Stimulated activated CD8-positive, alpha-beta memory T cell treated with anti-CD3 and anti-CD28 coated beads, Interleukin-12 subunit alpha, Interleukin-12 subunit beta, amount 100 ng/mL, for 4 hours (primary cell): ENCODE results near the gene MFSD11.
"Not testable (repeated sequence)": the region's sequence is repeated elsewhere in the genome, so short reads cannot be mapped to it uniquely, and the experiment has no call there.

Source experiments
- DNase-seq: peaks from one replicate; pipeline ENCODE4 v3.0.0-alpha.2; 2020; ENCODE audit warnings: low read depth

The MFSD11 gene

GRCh38 chr17:76709077-76709950, 28.6 kb upstream of the MFSD11 start:
- DNase-seq = no peak

GRCh38 chr17:76709951-76710862, 27.7 kb upstream of the MFSD11 start:
- DNase-seq = not testable (repeated sequence)

DNA sequence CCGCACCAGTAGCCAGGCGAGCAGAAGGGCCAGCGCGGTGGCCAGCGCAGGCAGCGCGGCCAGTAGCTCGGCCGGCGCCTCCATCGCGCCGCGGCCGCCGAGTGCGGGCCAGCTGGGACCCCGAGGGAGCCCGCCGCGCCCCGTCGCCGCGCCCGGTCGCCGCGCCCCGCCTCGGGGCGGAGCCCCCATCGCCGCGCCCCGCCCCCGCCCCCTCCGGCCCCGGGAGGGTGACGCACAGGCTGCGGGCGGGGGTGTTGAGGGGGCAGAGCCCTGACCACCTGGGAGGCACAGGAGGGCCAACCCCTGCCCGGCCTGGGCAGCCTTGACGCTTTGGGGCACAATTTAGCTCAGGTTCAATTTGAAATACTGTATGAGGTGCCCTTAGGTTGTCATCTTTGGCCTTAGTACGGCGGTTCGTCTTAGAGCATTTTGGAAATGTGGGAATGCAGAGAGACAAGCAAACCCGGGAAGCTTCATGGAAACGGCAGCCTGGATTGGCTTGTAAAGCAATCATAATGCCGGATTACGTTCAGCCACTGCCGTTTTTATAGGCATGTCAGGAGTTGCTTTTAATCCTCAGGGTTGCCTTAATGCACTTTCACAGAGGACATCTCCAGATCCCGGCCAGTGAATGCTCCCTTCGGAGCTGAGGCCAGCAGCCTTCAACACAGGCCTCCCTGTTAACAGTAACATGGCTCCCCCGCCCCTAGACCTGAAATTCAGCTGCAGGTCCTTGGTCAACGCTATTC, 26.9 kb upstream of the MFSD11 start, which contains the start of gene MXRA7:
Gene MXRA7, minus strand, starts transcription at position 103 of the 749 bp plus-strand sequence. Its CDS starts 19 bp downstream, at position 84.
- DNase-seq = peak; percentile 56

DNA sequence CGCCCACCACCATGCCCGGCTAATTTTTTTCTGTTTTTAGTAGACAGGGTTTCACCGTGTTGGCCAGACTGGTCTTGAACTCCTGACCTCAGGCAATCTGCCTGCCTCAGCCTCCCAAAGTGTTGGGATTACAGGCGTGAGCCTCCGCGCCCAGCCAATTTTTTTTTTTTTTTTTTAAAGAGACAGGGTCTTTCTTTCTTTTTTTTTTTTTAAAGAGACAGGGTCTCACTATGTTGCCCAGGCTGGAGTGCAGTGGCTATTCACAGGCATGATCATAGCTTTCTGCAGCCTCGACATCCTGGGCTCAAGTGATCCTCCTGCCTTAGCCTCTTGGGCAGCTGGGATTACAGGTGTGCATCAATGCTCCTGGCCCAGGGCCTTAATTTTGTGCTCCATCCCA, 25.6 kb upstream of the MFSD11 start:
- DNase-seq = not testable (repeated sequence)

GRCh38 chr17:76713765-76714164, 24.2 kb upstream of the MFSD11 start:
- DNase-seq = no peak

DNA sequence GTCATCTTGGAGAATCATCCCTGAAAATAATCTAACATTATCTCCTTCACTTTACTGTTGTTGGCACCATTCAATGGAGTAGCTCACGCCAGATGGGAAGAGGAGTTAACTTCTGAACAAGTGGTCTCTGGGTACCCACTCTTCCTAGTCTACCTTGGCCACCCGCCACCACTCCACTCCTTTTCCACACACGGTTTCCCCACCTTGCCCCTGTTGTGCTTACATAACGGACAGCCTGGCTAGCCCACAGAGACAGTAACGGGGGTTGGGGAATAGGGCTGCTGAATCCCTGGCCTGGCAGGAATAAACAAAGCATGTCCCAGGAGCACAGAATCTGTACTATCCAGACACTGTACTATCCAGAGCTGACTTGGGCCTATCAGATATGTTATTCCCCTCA, 23.6 kb upstream of the MFSD11 start:
- DNase-seq = no peak

- peak; percentile 45 for DNase-seq
These were observed 23.0 kb upstream of the MFSD11 start for GRCh38 chr17:76714822-76715495.

DNA sequence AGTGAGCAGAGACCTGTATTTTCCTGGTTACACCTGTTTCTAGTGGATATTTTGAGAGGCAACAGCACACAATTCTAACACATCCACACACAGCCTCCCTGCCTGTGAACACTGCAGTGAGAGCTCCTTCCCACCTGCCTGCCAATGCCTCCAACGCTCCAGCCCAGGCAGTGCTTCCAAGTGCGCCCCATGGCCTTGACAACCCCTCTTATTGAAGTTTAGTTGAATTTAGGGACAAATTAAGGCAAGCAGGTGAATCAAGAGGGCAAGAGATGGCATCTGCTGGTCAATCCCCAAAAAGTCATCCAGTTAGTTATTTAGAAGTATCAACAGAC, 22.5 kb upstream of the MFSD11 start:
- DNase-seq = no peak

DNA sequence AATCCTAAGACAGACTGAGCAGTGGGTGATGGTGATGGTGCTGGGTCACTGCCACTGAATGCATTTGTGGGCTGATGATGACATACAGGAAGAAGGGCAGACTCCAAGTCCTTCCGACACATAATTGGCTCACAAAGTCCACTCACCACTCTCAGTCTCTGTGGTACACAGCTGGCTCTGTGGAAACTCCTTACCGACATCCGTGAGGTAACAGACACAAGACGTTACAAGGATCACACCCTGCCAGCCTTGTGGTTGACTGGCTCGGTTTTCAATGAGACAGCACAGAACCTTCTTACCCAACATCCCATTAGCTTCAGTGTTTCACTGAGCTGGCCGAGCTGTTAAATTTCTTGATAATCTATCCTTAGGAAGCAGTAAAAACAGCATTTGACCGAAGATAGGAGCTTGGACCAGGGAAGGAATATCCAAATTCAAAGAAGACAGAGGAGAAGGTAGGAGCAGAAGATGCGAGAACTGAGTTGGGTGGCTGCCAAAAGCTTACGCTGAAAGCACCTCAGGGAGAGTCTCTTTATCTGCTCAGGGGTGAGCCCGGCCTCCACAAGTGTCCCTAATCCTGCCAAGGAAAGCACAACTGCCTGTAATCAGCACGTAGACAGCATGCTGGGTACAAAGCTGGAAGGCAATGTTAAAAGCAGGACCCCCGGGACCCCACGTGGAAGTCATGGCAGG, 21.6 kb upstream of the MFSD11 start:
- DNase-seq = peak; percentile 68

DNA sequence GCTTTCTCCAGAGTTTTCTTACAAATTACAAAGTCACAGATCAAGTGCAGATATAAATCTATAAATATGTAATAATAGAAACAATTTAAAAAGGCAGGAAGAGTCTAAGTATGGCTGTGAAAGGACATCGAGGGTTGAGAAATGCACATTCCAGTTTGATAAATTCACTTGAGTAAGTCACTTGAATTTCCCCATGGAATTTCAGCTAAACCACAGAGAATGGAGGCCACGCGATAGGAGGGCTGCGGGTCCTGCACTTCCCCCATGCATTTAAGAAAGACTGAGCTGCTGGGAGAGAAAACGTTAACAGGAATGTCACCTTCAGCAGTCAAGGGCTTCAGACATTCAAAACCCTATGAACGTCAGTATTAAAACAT, 21.1 kb upstream of the MFSD11 start:
- no peak for DNase-seq

- no peak for DNase-seq
These were observed 19.4 kb upstream of the MFSD11 start for GRCh38 chr17:76718516-76718915.

GRCh38 chr17:76720211-76720610, 17.7 kb upstream of the MFSD11 start:
- no peak for DNase-seq

DNA sequence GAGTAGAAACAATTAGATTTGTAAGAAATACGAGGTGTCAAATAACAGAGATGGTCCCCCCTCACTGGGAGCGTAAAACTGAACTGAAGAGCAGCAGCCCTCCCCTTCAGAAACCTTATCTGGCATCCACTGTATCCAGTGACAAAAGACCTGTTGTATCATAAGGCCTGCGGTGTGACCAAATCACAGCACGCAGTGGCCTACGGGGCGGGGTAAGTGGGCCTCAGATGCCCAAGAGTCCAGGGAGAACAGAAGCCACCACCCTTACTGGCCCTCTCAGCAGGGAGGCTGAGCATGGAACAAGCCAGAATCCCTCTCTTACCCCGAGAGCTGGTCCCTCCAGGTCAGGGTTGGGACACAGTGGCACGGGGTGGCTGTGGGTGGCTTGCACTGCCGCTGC, 17.0 kb upstream of the MFSD11 start:
- DNase-seq = no peak

- DNase-seq = no peak
These were observed 16.5 kb upstream of the MFSD11 start for GRCh38 chr17:76721463-76721862.

- no peak for DNase-seq
These were observed 15.6 kb upstream of the MFSD11 start for GRCh38 chr17:76722279-76722678.

GRCh38 chr17:76722977-76723376, 14.9 kb upstream of the MFSD11 start:
- DNase-seq = not testable (repeated sequence)

DNA sequence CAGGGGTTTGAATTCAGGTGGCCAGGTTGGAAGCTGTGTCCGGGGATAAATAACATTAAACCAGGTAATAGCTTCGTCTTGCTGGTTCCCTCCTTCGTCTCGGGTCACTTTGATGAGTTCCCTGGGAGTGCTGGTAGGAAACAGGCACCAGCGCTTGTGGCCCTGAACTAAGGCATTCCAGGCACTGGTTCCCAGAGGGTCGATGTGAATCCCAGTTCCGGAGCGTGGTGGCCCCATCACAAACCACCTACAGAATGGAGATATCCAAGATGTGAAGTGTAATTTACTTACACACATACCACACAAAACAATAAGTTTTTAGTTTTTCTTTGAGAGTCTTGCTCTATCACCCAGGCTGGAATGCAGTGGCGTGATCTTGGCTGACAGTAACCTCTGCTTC, 14.1 kb upstream of the MFSD11 start:
- DNase-seq = no peak

DNA sequence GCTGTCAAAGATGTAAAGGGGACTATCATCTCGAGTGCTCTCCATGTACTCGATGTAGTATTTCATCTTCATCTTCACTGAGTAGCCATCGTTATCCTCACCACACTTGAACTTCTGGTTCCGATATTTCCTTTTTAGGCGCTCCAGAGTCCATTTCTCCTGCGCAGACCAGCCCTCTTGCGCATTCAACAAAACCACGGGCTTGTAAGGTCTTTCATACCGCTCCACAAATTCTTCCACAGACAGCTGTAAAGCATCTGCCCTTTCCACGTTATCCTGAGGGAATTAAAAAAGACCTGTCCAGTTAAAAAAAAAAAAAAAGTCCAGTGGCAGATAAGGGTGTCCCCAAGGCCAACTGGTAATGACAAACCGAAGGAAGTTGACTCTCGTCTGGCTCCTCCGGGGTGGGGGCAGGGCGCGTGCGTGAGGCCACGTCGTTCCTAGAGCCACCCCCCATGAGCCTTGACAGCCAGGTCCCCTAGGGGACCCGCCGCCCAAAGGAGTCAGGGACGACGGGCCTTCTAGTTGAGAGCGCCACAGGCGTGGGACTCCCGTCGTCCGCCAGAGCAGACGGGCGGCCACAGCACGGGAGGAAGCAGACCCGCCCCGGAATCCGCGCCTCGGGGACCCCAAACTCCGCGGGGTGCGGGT, 12.2 kb upstream of the MFSD11 start:
- peak; percentile 52 for DNase-seq

DNA sequence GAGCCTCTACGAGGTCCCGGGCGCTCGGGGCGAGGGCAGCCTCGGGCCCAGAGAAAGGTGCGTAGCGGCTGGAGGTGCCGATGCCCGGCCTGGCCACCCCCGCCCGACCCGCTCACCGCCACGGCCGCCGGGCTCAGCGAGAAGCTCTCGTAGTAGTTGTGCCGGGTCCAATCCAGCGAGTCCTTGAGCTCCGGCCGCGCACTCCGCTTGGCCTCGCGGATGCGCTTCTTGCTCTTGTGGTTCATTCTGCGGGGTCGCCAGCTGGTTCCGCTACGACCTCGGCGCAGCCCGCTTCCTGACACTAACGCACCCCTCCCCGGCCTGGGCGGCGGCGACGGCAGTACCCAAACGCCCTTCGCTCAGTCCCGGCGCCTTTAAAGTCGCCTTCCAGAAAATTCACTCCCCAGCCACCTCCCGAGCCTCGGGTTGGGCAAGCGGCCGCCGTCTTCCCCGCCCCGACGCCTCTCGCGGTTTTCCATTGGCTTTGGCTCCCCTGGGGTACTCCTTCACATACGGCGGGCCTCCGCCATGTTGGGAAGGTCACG, 11.6 kb upstream of the MFSD11 start, which contains the start of gene JMJD6:
Gene JMJD6, minus strand, starts transcription at position 376 of the 545 bp plus-strand sequence. Its CDS starts 131 bp downstream, at position 245.
- DNase-seq = peak; percentile 88
